ENCODE results near the gene IFT43. TPM values are rescaled to one million over a fixed set of nuclear protein-coding genes. Genes with fewer than 3 reads are reported as not detected.

IFT43 gene
- total RNA-seq, 1 donor from 2014 or later: 8.2 TPM

GRCh38 chr14:76050250-76050649, 64.7 kb downstream of the IFT43 start:
- Mint-ChIP-seq H3K27ac (no peak overlapping the region), H3K4me3 (ENCODE audit: low read depth) (no peak overlapping the region), H3K27me3 (ENCODE audit: low read depth) (no peaks in the 10 kb centered on the region), H3K9me3 (no peaks in the 10 kb centered on the region), H3K4me1 (ENCODE audit: low read depth) (no peaks in the 10 kb centered on the region), H3K36me3 (ENCODE audit: low read depth) (no peaks in the 10 kb centered on the region)
- DNase-seq (ENCODE audit: low spot score): no peak
- intact Hi-C loops (cut with micrococcal nuclease): loop anchor here (2.0 kb wide), 2 partner anchors 49 to 337 kb away; no protein-coding TSS in a partner anchor

GRCh38 chr14:76050797-76051392, 65.3 kb downstream of the IFT43 start:
- no peaks in the 10 kb centered on the region for H3K36me3 Mint-ChIP-seq (ENCODE audit: low read depth)
- H3K9me3 Mint-ChIP-seq: no peaks in the 10 kb centered on the region
- no peaks in the 10 kb centered on the region for H3K4me1 Mint-ChIP-seq (ENCODE audit: low read depth)
- peak; percentile 24 for DNase-seq (ENCODE audit: low spot score)
- no peak overlapping the region for H3K4me3 Mint-ChIP-seq (ENCODE audit: low read depth)
- no peaks in the 10 kb centered on the region for H3K27me3 Mint-ChIP-seq (ENCODE audit: low read depth)
- H3K27ac Mint-ChIP-seq: no peak overlapping the region
- intact Hi-C loops (cut with micrococcal nuclease): loop anchor here (1.0 to 2.0 kb wide), 3 partner anchors 48 to 336 kb away; no protein-coding TSS in a partner anchor

- no peak overlapping the region for H3K27ac Mint-ChIP-seq
- H3K9me3 Mint-ChIP-seq: no peaks in the 10 kb centered on the region
- no peaks in the 10 kb centered on the region for H3K4me1 Mint-ChIP-seq (ENCODE audit: low read depth)
- DNase-seq (ENCODE audit: low spot score): no peak
- intact Hi-C loops (cut with micrococcal nuclease): loop anchor here (1.0 to 2.0 kb wide), 3 partner anchors 47 to 335 kb away; no protein-coding TSS in a partner anchor
- no peak overlapping the region for H3K4me3 Mint-ChIP-seq (ENCODE audit: low read depth)
- H3K27me3 Mint-ChIP-seq (ENCODE audit: low read depth): no peaks in the 10 kb centered on the region
- no peaks in the 10 kb centered on the region for H3K36me3 Mint-ChIP-seq (ENCODE audit: low read depth)
Measured at GRCh38 chr14:76051717-76052465, 66.3 kb downstream of the IFT43 start.

GRCh38 chr14:76053572-76054355, 68.2 kb downstream of the IFT43 start:
- intact Hi-C loops (cut with micrococcal nuclease): no loop called here
- H3K4me3 Mint-ChIP-seq (ENCODE audit: low read depth): no peak overlapping the region
- H3K9me3 Mint-ChIP-seq: no peaks in the 10 kb centered on the region
- no peaks in the 10 kb centered on the region for H3K36me3 Mint-ChIP-seq (ENCODE audit: low read depth)
- no peak for DNase-seq (ENCODE audit: low spot score)
- no peaks in the 10 kb centered on the region for H3K4me1 Mint-ChIP-seq (ENCODE audit: low read depth)
- no peak overlapping the region for H3K27ac Mint-ChIP-seq
- H3K27me3 Mint-ChIP-seq (ENCODE audit: low read depth): no peaks in the 10 kb centered on the region

GRCh38 chr14:76055330-76055729, 69.8 kb downstream of the IFT43 start:
- DNase-seq (ENCODE audit: low spot score): no peak
- Mint-ChIP-seq H3K9me3 (no peaks in the 10 kb centered on the region), H3K27me3 (ENCODE audit: low read depth) (no peaks in the 10 kb centered on the region), H3K4me3 (ENCODE audit: low read depth) (no peak overlapping the region), H3K4me1 (ENCODE audit: low read depth) (no peaks in the 10 kb centered on the region), H3K36me3 (ENCODE audit: low read depth) (no peaks in the 10 kb centered on the region), H3K27ac (no peak overlapping the region)
- intact Hi-C loops (cut with micrococcal nuclease): no loop called here

GRCh38 chr14:76056128-76056527, 70.6 kb downstream of the IFT43 start:
- Mint-ChIP-seq H3K4me1 (ENCODE audit: low read depth) (no peaks in the 10 kb centered on the region), H3K4me3 (ENCODE audit: low read depth) (no peak overlapping the region), H3K27me3 (ENCODE audit: low read depth) (no peaks in the 10 kb centered on the region), H3K36me3 (ENCODE audit: low read depth) (no peaks in the 10 kb centered on the region), H3K9me3 (no peaks in the 10 kb centered on the region), H3K27ac (no peak overlapping the region)
- intact Hi-C loops (cut with micrococcal nuclease): no loop called here
- no peak for DNase-seq (ENCODE audit: low spot score)

GRCh38 chr14:76057914-76058313, 72.4 kb downstream of the IFT43 start:
- intact Hi-C loops (cut with micrococcal nuclease): no loop called here
- Mint-ChIP-seq H3K36me3 (ENCODE audit: low read depth) (no peaks in the 10 kb centered on the region), H3K4me3 (ENCODE audit: low read depth) (no peak overlapping the region)

GRCh38 chr14:76063327-76063726, 77.8 kb downstream of the IFT43 start:
- no peak overlapping the region for H3K27ac Mint-ChIP-seq
- intact Hi-C loops (cut with micrococcal nuclease): no loop called here
- no peak for DNase-seq (ENCODE audit: low spot score)
- H3K27me3 Mint-ChIP-seq (ENCODE audit: low read depth): no peaks in the 10 kb centered on the region
- no peak overlapping the region for H3K4me3 Mint-ChIP-seq (ENCODE audit: low read depth)
- no peaks in the 10 kb centered on the region for H3K9me3 Mint-ChIP-seq
- no peaks in the 10 kb centered on the region for H3K36me3 Mint-ChIP-seq (ENCODE audit: low read depth)
- H3K4me1 Mint-ChIP-seq (ENCODE audit: low read depth): no peaks in the 10 kb centered on the region

More at GRCh38 chr14:76057914-76058313, 72.4 kb downstream of the IFT43 start:
- Mint-ChIP-seq H3K27me3 (ENCODE audit: low read depth) (no peaks in the 10 kb centered on the region), H3K4me1 (ENCODE audit: low read depth) (no peaks in the 10 kb centered on the region), H3K9me3 (no peaks in the 10 kb centered on the region), H3K27ac (no peak overlapping the region)
- DNase-seq (ENCODE audit: low spot score): no peak

- no peak for DNase-seq (ENCODE audit: low spot score)
- H3K27ac Mint-ChIP-seq: no peak overlapping the region
- H3K36me3 Mint-ChIP-seq (ENCODE audit: low read depth): no peaks in the 10 kb centered on the region
- H3K9me3 Mint-ChIP-seq: no peaks in the 10 kb centered on the region
- H3K4me1 Mint-ChIP-seq (ENCODE audit: low read depth): no peaks in the 10 kb centered on the region
- H3K4me3 Mint-ChIP-seq (ENCODE audit: low read depth): no peak overlapping the region
- intact Hi-C loops (cut with micrococcal nuclease): no loop called here
- no peaks in the 10 kb centered on the region for H3K27me3 Mint-ChIP-seq (ENCODE audit: low read depth)
Measured at GRCh38 chr14:76065519-76065918, 80.0 kb downstream of the IFT43 start.

GRCh38 chr14:76067536-76067935, 82.0 kb downstream of the IFT43 start:
- no peaks in the 10 kb centered on the region for H3K9me3 Mint-ChIP-seq
- no peaks in the 10 kb centered on the region for H3K27me3 Mint-ChIP-seq (ENCODE audit: low read depth)
- no peaks in the 10 kb centered on the region for H3K36me3 Mint-ChIP-seq (ENCODE audit: low read depth)
- intact Hi-C loops (cut with micrococcal nuclease): no loop called here
- no peaks in the 10 kb centered on the region for H3K4me1 Mint-ChIP-seq (ENCODE audit: low read depth)
- H3K4me3 Mint-ChIP-seq (ENCODE audit: low read depth): no peak overlapping the region
- no peak for DNase-seq (ENCODE audit: low spot score)
- no peak overlapping the region for H3K27ac Mint-ChIP-seq

GRCh38 chr14:76073717-76074116, 88.2 kb downstream of the IFT43 start:
- H3K27me3 Mint-ChIP-seq (ENCODE audit: low read depth): no peaks in the 10 kb centered on the region
- no peaks in the 10 kb centered on the region for H3K9me3 Mint-ChIP-seq
- H3K4me1 Mint-ChIP-seq (ENCODE audit: low read depth): no peaks in the 10 kb centered on the region
- H3K4me3 Mint-ChIP-seq (ENCODE audit: low read depth): no peak overlapping the region
- no peak overlapping the region for H3K27ac Mint-ChIP-seq
- intact Hi-C loops (cut with micrococcal nuclease): no loop called here
- H3K36me3 Mint-ChIP-seq (ENCODE audit: low read depth): no peaks in the 10 kb centered on the region
- no peak for DNase-seq (ENCODE audit: low spot score)

GRCh38 chr14:76077340-76077739, 91.8 kb downstream of the IFT43 start:
- intact Hi-C loops (cut with micrococcal nuclease): no loop called here
- H3K36me3 Mint-ChIP-seq (ENCODE audit: low read depth): no peaks in the 10 kb centered on the region
- no peak overlapping the region for H3K27ac Mint-ChIP-seq
- no peaks in the 10 kb centered on the region for H3K9me3 Mint-ChIP-seq
- no peaks in the 10 kb centered on the region for H3K4me1 Mint-ChIP-seq (ENCODE audit: low read depth)
- no peak overlapping the region for H3K4me3 Mint-ChIP-seq (ENCODE audit: low read depth)
- no peaks in the 10 kb centered on the region for H3K27me3 Mint-ChIP-seq (ENCODE audit: low read depth)
- no peak for DNase-seq (ENCODE audit: low spot score)

- H3K4me3 Mint-ChIP-seq (ENCODE audit: low read depth): no peak overlapping the region
- intact Hi-C loops (cut with micrococcal nuclease): no loop called here
- no peaks in the 10 kb centered on the region for H3K9me3 Mint-ChIP-seq
- no peak for DNase-seq (ENCODE audit: low spot score)
- H3K27me3 Mint-ChIP-seq (ENCODE audit: low read depth): no peaks in the 10 kb centered on the region
- no peaks in the 10 kb centered on the region for H3K4me1 Mint-ChIP-seq (ENCODE audit: low read depth)
- H3K36me3 Mint-ChIP-seq (ENCODE audit: low read depth): no peaks in the 10 kb centered on the region
- H3K27ac Mint-ChIP-seq: no peak overlapping the region
Measured at GRCh38 chr14:76078501-76078900, 92.9 kb downstream of the IFT43 start.

Data from activated T-helper 2 cell treated with anti-CD3 and anti-CD28 coated beads, Interferon-gamma antibody, Interleukin-2, Interleukin-4, amounts not matched to agents 10 μg/mL and 5 μg/mL and 100 μg/mL, durations not matched to agents 14 hours and 24 hours and 36 hours (primary cell).